RWPE1 (cell line): ENCODE results near the gene PTPRN.

Experiments
- CTCF ChIA-PET: fragments of 350-600 bp; sonication (Branson Sonifier 250); formaldehyde crosslinking; extraction: SDS; loops from one replicate; lab custom pipeline; 2021; lab: Yijun Ruan, JAX
- POLR2A ChIA-PET: fragments of 400-600 bp; formaldehyde crosslinking; extraction: SDS; loops from one replicate; lab custom pipeline; 2020; ENCODE audit warnings: antibody characterized with exemption; ENCODE audit not compliant: low non-redundant PET; lab: Yijun Ruan, JAX
- DNase-seq: peaks from one replicate; pipeline ENCODE4 v3.0.0; 2012; ENCODE audit warnings: low spot score
- H3K27ac ChIP-seq: fragments of 450-650 bp; 2 replicates; pipeline ENCODE4 v1.5.1; 2017
- TF ChIP-seq, protein P1 (sequence below): fragments of 450-650 bp; conservative IDR thresholded peaks from 2 replicates; pipeline ENCODE4 v1.5.1; 2017; ENCODE audit warnings: low read depth, mild to moderate bottlenecking

Gene PTPRN

DNA sequence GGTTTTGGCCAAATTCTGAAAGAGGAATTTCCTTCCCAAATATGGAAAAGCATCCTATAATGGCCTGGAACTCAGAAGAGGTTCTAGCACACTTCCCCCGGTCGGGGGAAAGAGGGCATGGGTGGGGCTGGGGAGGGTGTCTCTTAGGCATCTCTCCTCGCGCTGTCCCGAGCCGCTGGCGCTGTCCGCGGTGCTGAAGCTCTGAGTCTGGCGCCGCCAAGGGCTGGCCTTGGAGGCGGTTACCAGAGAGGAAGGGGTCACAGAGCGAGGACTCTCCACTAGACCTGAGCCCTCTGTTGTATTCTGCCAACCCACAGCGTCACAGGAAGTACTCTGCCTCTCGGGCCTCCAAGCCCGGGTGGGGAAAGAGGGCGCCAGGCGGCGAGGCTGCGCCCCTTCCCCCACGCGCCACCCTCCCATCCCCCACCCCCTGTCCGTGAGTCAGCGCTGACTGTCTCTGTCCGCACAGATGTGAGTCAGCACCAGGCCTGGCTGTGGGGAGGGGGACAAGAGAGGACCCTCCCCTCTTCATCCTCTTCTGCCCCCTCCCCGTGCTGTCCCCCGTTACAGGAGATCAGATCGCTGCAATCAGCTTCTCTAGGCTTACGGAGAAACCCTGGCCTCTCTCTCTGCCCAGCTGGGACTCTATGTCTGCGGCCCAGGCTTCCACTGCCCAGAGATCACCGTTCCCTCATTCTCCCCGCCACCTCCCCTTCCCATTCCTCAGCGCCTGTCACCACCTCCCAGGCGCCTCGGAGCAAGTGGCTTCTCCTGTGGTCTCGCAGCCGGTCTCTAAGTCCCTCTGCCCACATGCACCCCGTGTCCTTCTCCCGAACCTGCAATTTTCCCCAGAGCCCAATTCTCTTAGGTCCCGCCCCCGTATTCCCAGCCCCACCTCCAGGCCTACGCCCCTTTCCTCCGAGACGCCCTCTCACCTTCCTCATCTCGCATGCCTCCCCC lies 779 bp downstream of the PTPRN start:
- TF ChIP-seq, protein P1, sequence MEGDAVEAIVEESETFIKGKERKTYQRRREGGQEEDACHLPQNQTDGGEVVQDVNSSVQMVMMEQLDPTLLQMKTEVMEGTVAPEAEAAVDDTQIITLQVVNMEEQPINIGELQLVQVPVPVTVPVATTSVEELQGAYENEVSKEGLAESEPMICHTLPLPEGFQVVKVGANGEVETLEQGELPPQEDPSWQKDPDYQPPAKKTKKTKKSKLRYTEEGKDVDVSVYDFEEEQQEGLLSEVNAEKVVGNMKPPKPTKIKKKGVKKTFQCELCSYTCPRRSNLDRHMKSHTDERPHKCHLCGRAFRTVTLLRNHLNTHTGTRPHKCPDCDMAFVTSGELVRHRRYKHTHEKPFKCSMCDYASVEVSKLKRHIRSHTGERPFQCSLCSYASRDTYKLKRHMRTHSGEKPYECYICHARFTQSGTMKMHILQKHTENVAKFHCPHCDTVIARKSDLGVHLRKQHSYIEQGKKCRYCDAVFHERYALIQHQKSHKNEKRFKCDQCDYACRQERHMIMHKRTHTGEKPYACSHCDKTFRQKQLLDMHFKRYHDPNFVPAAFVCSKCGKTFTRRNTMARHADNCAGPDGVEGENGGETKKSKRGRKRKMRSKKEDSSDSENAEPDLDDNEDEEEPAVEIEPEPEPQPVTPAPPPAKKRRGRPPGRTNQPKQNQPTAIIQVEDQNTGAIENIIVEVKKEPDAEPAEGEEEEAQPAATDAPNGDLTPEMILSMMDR, result no peak
- ChIA-PET POLR2A (interaction anchor here (0.7 to 1.0 kb wide), 2 partner anchors 27 to 132 kb away, joined by 3 read pairs; partner anchors contain the start of gene CNPPD1), CTCF (interaction anchor here (1.1 kb wide), 1 partner anchor 279 kb away, joined by 6 read pairs; no protein-coding TSS in a partner anchor)
- no peak overlapping the region for H3K27ac ChIP-seq
- DNase-seq, result peak; percentile 74

DNA sequence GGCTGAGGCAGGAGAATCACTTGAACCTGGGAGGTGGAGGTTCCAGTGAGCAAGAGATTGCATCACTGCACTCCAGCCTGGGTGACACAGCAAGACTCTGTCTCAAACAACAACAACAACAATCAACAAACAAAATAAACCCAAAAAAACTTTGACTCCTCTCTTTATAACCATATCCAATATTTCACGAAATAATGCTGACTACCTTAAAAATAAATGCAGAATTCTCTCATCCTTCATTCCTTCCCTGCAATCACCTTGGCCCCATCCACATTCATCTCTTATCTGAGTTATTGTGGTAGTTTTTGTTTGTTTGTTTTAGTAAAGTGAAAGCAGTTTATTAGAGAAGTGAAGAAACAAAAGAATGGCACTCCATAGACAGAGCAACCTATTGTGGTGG lies 3.2 kb downstream of the PTPRN start:
- ChIA-PET POLR2A (no interaction called here), CTCF (no interaction called here)
- no peak for DNase-seq
- H3K27ac ChIP-seq, result no peak overlapping the region
- TF ChIP-seq, protein P1, result no peak

DNA sequence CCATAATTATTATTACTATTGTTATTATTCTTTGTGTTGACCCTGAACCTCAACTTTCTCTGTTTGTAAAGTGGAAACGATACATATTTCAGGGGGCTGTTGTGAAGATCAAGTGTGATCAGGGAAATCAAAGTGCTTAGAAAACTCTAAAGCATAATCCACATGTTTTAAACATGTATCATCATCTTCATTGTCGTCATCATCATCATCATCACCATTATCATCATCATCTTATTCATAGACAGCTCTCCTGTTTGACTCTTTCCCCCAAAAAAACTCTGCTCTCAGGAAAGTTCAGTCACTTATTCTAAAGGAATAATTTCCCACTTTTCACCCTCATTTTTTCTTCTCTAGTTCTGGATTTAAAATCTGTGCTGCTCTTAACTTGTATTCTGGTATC lies 5.0 kb downstream of the PTPRN start:
- POLR2A ChIA-PET, result no interaction called here
- H3K27ac ChIP-seq, result no peak overlapping the region
- TF ChIP-seq, protein P1, result no peak
- CTCF ChIA-PET, result interaction anchor here (0.6 to 0.7 kb wide), 2 partner anchors 196 to 1075 kb away, joined by 3 to 4 read pairs; no protein-coding TSS in a partner anchor
- no peak for DNase-seq

DNA sequence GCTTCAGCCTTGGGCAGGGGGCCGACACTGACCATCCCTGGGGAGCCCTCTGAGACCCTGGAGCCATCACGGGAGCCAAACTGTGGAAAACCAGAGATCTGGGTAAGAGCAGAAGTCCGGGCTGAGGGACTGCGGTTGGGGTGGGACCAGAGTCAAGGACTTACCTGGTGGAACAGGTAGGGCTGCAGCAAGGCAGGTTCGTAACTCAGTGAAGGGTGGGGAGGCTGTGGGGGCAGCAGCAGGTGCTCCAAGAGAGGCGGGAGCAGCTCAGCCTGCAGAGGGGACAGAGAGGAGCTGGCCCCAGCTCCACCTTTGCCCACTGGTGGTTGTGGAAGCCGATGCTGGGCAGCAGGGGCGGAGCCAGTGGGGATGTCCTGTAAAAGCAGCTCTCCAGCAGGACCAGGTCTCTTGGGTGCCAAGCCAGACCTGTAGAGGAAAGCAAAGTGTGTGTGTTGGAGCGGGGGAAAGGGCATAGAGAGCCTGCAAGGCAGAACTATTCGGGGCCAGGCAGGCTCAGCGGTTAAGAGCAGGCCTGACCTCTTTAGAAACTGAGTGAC lies 6.7 kb downstream of the PTPRN start:
- TF ChIP-seq, protein P1, result no peak
- DNase-seq, result no peak
- POLR2A ChIA-PET, result no interaction called here
- CTCF ChIA-PET, result interaction anchor here (0.6 kb wide), 1 partner anchor 306 kb away, joined by 5 read pairs; no protein-coding TSS in a partner anchor
- H3K27ac ChIP-seq, result no peak overlapping the region

DNA sequence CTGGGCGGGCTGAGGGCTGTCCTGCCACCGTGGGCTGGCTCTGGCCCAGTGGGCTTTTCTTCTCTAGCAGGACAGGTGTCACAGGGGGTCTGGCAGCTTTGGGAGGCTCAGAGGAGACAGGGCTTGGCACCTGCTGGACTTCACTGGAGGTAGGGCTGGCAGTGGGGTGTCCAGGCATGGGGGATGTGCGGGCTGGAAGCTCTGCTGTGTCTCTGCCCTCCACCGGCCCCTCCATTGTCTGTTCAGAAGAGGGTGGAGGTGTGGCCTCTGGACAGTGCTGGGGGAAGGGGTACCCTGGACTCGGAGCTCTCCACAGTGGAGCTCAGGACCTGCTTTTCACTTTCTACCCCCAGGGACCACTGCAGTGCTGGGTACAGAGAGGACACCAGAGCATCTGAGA lies 9.2 kb downstream of the PTPRN start:
- no peak for DNase-seq
- CTCF ChIA-PET, result interaction anchor here (1.0 to 2.8 kb wide), 5 partner anchors 12 to 292 kb away, joined by 3 to 15 read pairs (median 5); partner anchors contain the start of genes ANKZF1, ATG9A and DNAJB2
- H3K27ac ChIP-seq, result no peak overlapping the region
- TF ChIP-seq, protein P1, result no peak
- POLR2A ChIA-PET, result no interaction called here

DNA sequence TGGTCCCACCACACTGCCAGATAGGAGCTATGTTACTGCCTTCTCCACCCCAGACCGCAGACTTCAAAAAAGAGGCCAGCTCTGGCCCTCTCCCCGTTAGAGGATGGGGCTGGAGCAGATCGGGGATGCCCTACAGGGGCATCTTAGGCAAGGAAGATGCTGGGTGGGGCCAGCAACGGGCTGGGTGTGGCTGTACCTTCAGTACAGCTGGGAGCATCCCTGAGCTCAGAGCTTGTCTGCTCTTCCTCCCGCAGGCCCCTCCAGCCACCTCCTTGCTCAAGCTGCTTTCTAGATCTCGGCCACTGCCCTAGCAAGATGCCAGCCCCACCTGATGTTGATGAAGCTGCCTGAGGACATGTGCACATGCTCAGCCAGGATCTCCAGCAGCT lies 9.8 kb downstream of the PTPRN start:
- TF ChIP-seq, protein P1, result no peak
- ChIA-PET CTCF (interaction anchor here (0.5 to 2.8 kb wide), 11 partner anchors 12 to 726 kb away, joined by 3 to 15 read pairs (median 3); partner anchors contain the start of genes ANKZF1, ATG9A, DNAJB2 and TUBA4A), POLR2A (no interaction called here)
- H3K27ac ChIP-seq, result no peak overlapping the region
- no peak for DNase-seq
